Activated CD8-positive, alpha-beta memory T cell treated with anti-CD3 and anti-CD28 coated beads for 48 hours (primary cell): Measurements from ENCODE around the gene LRFN2.

Experiments
- DNase-seq, 3 experiments: peaks; one replicate each; pipeline ENCODE4 v3.0.0-alpha.2; 2020; ENCODE audit warnings: low read depth in 2 of 3, low spot score in 2 of 3

LRFN2 gene

DNA sequence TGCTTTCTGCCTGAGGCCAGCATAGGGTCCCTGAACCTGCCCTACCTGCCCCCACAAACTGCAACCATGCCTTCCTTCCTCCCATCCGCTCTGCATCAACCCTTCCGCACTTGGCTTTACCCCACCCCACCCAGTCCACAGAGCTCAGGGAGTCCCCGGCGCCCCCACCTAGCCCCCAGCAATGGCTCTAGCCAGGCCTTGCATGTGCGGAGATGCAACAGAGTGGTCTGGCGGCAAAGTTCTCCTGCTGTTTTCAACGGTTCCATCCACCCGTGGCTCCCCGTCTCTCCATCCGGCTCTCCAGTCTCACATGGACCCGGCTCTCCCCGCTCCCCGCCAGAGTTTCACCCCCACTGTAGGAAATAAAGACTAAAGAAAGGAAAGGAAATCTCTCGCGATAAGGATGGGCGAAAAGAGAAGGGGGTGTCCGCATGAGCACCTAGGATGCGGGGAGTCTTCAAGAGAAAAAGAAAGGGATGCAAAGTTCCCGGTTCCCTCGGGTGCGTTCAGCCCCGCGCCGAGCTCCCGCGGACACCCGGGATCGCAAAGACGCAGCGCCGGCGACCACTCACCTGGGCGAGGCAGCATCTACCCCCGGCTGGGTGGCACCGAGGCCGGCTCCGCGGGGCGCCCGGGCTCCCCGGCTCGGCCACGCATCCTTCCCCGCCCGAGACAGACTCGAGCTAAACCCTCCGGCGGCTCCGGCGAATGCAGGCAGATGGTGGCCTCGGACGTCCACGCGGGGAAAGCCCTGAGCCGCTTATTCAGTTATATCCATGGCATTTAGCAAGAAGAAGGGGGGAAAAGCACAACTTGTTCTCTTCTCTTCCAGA, 579 bp downstream of the LRFN2 start:
- DNase-seq: no peak

DNA sequence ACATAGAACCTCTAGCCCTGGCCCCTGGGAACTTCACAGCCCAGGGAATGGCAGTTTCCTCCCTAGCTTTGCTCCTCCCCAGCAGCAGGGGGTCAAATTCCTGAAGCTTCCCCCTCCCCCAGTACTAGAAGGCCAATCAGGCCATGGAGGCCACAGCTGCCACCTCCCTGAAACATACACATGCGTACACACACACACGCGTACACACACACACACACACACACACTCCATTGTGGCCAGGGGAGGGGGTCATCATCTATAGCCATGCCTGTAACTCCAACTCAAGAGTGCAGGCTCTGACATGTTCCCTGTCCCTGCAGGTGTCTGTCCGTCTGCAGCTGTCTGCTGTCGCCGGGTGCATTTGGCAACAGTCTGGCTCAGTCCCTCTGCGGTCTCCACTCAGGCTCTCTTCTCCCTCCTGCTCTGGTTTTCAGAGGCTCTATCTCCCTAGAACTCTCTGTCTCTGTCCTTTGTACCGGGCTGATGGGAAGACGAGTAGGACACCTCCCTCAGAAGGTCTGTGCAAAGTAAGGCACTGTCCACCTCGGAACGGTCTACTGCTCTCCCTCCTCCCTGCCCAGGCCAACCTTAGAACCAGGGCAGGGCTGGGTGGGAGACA, 1.4 kb downstream of the LRFN2 start:
- DNase-seq: no peak

DNA sequence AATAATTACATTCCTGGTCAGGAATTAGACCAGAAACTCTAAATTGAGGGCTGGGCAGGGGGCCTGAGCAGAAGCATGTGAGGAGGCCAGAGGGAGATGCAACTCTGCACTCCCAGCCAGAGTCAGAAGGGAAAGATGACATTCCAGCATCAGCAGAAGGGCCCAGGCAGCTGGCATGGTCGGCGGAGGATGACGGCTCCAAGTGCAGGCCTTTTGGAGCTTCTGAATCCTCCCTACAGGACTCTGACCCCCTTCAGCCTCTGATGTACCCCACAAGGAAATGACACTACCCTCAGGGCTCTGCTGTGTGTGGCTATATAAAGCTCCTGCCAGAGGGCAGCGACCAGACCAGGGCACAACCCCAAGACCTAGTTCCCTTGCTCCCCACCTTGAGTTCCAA, 1.9 kb downstream of the LRFN2 start:
- no peak for DNase-seq

DNA sequence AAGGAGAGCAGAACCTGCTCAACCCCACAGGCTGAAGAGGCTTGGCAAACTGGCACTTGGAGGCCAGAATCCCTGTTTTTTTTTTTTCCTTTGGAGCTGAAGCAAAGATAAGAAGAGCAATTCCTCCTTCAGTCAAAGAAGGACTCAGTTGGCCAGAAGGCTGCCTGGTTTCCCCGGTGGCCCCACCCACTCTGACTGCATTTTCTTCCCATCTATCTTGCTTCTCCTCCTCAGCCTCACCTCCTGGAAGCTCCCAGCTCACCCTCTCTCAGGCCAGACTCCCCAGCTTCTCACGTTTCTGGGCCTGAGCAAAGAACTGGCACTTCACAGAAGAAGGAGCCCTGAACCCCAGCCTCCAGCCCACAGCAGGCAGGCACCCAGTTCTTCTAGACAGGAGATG, 2.4 kb downstream of the LRFN2 start:
- no peak for DNase-seq

DNA sequence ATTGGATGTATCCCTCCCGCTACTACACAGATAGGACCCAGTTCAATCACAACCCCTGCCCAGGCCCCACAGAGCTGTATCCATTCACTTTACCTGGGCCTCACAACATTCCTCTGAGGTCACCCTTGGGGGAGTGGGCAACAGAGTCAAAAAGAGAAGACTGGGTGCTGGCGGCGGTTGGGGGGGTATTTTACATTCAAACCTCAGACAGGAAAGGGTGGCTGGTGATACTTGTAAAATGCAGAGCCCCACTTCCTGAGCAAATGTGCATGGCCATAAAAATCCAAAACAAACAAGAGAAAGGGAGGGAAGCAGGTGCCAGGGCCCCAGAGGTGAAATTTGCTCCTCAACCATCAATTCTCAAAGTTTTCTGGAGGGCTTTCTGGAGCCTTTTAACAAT, 3.5 kb downstream of the LRFN2 start:
- DNase-seq: no peak

DNA sequence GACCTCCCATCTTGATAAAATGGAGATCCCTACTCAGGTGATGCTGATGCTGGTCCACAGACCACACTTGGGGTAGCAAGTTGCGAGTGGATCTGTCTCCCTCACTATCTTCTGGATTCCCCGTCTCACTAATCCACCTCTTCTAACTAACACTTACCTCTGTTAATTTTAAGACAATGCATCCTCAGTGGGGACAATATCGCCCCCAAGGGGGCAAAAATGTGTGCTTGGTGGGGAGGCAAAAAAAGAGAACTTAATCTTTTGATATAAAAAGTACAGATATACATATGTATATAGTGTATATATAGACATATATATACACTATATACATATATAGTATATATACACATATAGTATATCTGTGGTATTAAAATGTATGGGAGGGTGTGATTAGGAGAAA, 4.3 kb downstream of the LRFN2 start:
- no peak for DNase-seq

DNA sequence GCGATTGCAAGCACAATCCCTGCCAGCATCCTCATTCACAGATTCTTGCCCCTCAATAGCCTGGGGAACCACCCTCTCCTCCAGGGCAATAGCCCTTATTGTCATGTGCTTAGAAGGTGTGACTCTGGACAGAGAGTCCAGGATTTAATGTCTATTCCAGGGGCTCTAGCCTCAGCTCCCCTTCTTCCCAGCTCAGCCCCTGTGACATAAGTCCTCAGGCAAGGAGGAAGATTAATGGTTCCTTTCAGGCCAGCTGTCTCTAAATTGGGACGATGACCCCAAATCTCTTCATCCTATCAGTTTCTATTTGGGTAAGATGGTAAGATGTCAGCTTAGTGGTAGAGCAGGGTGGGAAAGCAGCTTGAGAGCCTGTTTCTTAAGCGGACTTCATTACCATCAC, 8.1 kb downstream of the LRFN2 start:
- no peak for DNase-seq

DNA sequence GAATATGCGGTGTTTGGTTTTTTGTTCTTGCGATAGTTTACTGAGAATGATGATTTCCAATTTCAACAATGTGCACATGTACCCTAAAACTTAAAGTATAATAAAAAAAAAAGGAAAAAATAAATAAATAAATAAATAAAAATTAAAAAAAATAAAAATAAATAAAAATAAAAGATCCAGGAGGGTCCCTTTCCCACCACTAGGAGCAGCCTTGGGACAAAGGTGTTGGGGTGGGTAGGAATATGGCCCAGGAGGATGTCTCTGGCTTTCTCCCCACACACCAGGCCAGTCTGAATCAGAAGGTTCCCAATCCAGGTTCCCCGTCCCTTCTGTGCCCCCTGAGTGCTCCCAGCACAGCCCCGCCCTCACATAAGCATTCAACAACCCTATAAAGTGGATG, 9.5 kb downstream of the LRFN2 start:
- DNase-seq: no peak

DNA sequence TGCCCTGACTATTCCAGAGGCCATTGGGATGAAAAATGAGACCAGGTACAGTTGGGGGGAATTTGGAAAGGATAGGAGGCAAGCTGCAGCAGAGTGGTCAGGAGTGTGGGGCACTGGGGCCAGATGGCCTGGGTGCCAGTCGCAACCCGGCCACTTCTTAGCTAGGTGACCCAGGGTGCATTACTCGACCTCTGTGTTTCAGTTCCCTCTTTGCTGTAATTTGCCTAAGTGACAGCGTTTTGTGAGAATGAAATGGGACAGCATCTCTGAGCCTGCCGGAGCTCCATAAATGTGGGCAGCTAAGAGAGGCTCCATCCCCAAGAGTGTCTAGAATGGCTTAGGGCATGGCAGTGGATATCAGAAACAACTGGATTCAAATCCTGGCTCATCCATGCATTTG, 13.9 kb downstream of the LRFN2 start:
- no peak for DNase-seq

DNA sequence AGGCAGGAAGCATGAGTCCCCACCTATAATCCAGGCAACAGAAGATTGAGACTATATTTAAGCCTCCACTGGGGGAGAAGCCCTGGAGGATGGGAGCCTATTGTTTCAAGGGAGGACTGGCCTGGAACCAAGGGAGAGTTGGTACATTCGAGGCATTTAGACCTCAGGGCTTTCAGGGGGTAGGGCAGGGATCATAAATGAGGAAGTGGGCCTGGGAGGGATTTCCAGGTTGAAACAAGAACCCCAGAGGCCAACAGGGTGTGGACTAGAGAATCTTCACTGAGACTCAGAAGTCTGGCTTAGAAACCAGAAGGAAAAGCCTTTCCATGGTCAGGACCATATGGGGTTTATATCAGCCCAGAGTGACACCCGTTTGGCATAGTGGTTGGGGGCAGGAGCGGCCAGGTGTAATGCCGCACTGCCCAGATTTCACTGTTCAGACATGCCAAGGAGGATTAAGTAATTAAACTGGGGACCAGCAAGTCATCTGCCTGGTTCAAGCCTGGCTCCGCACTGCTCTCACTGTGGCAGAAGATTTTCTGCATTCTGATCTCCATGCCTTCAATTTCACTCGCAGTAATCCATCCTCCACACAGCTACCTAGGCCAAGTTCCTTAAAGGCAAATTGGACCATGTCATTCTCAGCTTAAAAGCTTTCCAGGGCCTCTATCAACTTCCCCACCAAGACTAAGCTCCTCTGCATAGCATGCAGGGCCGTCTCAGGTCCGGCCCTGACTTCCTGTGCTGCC, 17.8 kb downstream of the LRFN2 start:
- DNase-seq: no peak

DNA sequence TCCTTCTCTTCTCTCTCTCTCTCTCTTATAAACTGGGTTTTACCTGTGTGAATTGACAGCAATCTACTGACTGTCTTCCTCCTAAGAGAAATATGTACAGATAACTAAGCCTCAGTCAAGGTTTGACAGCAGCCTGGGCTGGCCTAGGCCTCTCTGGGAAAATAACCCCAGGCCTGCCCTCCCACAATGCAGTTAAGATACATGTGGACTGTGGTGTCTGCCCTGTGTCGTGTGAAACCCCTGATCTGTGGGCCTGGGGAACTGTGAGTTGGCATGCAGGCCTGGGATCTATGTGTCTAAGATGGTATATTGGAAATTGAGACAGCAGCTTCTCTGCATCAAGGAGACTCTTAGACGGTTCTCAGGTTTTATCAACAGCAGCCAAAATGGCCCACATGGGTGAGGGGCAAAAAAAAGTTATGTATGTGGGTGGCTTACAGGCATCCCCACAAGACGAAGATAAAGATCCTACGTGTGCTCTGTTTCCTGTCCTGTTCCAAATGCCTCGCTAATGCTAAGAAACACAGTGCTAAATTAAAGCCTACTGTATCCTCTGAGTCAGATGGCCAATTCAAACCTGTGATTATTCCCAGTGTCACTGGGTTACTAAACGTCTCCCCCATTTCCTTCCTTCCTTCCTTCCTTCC, 19.0 kb downstream of the LRFN2 start:
- DNase-seq: no peak

DNA sequence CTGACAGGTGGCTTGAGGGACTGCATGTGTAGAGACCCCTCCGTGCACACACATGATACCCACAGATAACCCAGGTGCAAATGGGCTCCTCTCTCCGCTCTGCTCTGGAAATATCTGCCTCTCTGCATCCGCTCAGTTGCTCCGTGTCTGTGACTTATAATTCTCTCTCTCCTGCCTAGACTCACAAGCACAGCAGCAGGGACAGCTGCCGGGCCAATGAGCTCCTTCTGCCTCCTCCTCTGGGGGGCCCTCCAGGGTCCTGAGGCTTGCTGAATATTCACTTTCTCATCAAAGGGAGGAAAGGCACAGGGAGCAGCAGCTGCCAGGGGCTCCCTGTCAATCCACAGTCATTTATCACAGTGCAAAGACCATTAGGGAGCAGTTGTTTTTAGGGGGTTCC, 24.1 kb downstream of the LRFN2 start:
- DNase-seq: no peak

DNA sequence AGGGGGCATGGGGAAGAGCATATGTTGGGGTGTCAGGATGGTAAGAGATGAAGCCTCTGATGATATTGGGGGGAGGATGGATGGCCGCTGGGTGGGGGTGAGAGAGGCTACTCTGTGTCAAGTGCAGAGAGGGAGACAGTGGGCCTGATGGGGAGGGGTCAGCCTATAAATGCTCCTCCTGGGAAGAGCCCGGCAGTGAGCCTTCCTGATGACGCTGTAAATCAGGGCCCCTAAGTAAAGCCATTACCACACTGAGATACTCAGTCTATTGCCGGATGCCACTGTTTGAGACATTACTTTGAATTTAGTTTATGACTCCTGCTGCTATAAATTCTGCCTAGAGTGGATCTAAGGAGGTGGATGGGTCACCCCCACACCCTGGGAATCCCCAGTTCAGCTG, 28.1 kb downstream of the LRFN2 start:
- DNase-seq: no peak

DNA sequence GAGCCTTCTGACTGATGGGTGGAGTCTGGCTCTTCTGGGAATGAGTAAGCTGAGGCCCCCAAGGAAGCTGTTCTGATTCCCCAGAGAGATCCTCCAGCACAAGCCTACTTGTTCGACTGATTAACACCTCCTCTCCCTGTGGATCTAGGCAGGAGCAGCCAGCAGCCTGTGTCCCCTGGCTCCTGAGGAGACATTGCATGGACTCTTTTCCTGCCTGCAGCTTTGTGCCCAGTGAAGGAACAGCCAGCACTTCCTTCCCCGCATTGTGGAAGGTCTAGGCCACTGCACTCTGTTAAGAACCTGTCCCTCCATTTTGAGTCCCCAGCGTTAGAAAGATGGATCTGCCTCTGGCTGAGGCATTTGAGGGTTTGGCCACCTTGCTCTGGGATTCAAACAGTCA, 29.1 kb downstream of the LRFN2 start:
- no peak for DNase-seq

DNA sequence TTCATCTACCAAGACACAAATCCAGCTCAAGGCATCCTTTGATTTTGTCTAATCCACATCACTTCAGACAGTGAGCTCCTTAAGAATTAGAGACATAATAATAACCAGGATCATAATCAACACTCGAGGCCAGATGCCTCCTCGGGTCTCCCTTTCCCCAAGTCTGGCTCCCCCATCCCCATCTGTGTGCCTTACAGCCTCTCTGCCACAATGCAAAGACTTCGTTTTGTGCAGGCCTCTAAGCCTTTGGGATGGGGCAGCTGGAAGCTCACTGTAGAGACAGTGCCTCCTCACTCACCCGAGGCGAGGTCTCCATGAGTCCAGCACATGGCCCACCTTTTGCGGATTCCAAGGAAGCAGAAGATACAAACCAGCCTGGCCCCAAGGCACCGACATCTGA, 30.3 kb downstream of the LRFN2 start:
- no peak for DNase-seq

DNA sequence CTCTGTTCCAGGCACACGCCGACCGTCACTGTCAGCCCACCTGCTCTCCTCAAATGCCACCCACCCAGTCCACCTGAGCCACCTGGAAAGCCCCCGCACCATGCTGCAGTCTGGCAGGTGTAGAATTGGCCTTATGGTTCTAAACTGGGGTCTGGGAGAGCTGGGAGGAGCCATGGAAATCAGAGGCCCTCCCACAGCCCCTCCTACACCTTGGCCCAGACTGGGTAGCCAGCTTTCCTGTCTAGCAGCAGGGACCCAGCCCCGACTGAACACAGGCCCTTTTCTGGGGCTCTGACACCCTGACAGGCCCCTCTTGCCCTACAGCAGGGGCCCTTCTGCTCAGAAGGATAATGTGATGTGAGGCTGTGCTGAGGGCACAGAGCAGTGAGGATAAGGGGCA, 31.1 kb downstream of the LRFN2 start:
- no peak for DNase-seq

DNA sequence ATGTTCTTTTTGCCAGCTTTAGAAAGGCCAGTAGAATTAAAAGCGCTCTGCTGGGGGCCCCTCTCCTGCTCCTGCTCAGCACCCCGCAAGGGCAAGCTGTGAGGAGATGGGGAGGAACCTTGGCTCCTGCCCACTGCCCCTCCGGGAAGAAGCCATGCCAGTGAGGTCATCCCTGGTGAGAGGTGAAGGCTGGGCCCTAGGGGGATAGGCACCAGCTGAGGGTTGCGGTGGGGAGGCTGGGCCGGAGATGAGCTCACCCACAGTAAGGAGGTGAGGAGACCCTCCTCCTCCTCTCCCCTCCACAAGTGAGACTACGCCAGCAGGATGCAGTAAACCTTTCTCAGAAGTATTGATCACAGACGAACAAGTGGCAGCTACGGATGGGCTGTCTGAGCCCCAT, 32.1 kb downstream of the LRFN2 start:
- DNase-seq: no peak

DNA sequence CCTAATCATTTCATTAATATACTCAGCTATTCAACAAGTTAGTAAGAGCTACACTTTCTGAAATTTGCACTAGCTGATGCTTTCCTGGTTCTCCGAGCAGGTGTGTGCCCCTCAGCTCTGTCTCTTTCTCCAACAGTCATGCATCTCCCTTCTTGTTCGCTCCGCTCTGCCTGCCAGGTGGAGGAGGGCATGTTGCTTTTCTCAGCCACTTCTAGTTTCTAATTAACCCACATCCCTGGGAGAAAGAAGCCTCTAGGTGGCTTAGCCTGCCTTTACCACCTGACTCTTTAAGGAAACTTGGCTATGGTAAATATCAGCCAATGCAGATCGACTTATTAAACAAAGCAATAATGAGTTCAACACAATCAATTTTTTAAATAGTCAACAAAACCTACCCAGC, 34.2 kb downstream of the LRFN2 start:
- DNase-seq: no peak

DNA sequence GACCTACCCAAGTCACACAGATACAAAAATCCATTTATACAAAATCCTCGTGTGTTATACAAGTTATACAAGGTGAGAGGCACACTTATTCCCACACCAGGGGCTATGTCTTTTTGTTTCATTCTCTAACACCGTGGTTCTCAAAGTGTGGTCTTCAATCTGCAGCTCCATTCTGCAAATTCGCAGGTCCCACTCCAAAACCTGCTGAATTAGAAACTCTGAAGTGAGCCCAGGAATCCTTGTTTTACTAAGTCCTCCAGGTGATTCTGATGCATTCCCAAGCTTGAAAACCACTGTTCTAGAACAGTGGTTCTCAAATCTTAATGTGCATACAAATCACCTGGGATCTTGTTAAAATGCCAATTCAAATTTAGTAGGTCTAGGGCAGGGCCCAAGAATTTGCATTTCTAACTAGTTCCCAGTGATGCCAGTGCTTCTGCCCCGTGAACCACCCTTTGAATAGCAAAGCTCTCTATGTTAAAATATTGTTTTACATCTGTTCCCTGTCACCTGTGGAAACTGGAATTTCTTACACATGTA, 35.1 kb downstream of the LRFN2 start:
- no peak for DNase-seq

DNA sequence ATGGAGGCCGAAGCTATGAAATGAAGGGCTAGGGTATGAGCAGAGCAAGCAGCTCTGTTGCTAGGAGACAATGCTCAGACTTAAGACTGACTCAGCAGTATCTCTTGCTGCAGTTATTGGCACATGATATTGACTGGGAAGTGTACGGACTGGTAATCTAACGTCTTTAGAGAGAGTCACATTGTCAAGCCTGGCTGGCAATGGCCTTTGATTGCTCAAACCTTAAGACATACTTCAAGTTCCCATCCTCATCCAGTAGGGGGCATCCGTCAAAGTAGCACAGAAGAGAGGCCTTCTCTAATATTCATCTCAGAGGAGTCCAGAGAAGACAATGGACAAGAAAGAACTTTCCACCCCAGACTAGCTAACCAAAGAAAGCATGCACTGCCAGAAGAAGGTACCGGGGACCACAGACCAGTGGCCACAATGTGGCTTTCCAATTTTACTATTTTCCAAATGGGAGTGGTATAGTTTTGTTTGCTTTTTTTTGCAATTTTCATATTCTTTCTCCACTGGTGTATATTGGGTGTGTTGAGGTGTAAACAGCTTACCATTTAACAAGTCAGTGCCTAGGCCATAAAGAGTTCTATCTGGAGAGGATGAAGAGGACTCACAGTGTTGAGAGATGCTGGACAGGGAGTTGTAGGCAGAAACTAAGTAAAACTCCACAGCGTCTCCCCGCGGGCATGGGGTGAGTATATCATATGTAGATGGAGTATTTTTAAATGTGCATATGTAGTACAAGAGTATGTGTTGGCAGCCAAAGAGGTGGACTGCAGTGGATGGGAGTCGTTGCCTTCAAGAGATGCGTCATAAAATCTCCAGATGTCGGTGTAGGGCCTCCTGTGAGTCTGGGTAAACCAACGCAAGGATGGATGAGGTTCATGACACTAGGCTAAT, 36.7 kb downstream of the LRFN2 start:
- no peak for DNase-seq

DNA sequence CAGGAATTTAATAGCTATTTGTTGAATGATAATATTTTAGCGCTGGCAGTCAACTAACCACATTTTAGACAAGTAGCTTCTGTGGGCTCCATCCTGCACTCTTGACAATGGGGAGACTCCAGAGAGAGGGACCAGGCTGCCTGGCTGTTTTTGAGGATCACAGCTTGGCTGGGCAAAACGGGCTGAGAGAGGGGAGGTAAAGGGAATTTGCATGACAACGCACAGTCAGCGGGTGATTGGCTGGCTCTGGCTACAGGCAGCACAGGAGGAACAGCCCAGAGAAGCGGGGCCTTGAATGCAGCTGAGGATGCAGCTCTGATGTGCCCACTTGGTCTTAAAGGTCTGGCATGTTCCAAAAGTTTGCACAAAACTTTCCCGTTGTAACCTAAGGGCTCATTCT, 41.2 kb downstream of the LRFN2 start:
- no peak for DNase-seq
